GM21619 (cell line): Measurements from ENCODE around the gene ZBTB40.

Source experiments
- ATAC-seq: cut with Tn5 transposase; IDR thresholded peaks from one replicate; pipeline ENCODE4 v1.9.1; 2021; ENCODE audit not compliant: unreplicated experiment

The ZBTB40 gene

DNA sequence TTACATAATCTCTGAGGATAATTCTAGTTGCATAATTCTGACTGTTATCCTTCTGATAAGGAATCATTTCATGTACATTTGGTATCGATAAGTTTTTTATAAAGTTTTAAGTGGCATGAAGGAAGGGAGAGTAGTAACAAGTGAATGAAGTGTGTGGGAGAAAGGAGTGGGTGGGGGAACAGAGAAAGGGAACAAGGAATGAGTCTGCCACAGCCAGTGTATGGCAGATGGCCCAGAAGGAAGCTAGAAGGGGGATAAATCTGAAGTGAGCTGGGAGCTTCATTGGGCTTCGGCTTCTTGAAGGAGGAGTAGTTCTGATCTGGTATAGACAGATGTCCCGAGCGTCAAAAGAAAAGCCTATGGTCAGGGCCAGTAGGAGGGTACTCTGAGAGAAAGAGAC, 18.6 kb downstream of the ZBTB40 start:
- ATAC-seq, result no peak

DNA sequence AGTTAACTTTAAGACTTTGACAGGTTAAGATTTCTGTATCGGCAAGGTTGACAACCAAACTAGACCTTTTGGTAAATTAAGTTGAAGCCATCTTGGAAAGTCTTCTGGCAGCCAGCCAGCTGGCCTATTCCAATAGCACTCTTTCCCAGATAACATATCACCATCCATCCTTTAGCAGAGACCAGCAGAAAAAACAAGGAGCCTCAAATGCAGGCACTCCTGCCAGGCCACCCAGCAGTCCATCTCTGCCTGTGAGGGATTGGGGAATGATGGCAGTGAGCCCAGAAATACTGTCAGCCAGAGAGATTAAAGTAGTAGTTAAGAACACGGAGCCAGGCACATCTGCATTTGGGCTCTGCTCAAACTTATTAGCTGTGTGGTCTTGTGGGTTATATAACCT, 19.4 kb downstream of the ZBTB40 start:
- no peak for ATAC-seq

DNA sequence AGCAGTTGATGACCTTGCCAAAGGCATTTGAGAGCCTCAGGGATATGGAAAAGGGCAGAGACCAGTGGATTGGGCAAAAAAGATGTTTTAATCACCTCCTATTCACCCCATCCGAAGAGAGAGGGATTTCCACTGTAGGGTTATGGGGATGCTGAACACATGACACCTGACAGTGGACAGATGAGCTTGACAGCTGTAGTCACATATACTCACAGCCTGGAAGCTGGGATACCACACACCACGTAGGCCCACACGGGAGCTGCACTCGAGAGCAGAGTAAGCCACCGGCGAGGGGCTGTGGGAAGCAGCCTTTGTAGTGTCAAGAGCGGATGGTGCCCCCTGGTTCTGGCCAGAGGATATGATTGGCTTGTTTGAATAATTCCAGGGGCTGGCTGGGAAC, 20.0 kb downstream of the ZBTB40 start:
- no peak for ATAC-seq

DNA sequence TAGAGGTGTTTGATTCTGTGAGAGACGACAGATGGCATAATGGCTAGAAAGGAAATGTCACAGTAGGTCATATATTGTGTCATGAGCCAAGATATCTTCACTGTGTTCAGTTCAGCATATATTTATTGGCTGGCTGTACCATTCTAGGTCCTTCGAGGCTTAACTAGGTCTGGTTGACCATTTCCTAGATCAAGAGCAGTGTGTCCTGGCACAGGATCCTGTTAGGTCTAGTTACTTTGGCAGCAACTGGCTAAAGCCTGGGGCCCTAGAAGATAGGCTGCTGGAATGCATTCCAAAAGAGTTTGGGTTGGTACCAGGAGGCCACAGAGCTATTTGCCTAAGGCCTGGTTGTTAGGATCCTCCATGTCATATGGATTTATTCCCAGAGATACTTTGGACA, 20.9 kb downstream of the ZBTB40 start:
- no peak for ATAC-seq

DNA sequence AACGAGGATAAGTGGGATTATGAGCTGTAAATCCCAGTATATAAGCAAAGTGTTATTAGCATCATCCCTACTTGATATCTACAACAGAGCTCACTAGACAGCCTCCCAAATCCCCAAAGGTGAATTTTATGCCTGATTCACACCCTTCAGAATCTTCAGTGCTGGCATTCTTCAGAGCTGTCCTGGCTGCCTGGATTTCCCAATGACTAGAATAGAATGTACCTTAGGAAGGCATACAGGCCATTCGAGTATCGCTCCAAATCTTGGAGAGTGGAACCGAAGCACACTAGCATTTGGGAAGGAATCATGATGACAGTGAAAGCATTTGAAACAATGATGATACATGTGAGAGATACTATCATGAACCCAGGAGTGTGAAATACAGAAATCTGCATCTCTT, 22.3 kb downstream of the ZBTB40 start:
- no peak for ATAC-seq

DNA sequence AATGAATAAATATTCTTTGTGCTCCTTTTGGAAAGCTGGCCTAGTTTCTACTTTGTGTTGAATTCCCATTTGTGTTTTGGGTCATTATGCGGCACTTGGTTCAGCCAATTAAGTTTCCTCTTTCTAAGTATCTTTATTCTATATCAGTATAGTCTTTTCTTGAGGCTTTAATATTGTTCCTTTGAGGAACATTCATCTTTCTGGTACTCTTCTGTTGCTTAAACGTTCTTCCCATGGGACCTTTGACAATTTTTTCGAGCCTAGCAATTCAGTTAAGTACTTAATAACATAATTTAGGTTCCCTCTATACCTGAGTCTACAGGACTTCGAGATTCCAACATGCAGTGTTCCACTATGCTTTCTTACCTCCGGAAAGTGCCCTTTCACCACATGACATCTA, 24.9 kb downstream of the ZBTB40 start:
- ATAC-seq, result no peak

DNA sequence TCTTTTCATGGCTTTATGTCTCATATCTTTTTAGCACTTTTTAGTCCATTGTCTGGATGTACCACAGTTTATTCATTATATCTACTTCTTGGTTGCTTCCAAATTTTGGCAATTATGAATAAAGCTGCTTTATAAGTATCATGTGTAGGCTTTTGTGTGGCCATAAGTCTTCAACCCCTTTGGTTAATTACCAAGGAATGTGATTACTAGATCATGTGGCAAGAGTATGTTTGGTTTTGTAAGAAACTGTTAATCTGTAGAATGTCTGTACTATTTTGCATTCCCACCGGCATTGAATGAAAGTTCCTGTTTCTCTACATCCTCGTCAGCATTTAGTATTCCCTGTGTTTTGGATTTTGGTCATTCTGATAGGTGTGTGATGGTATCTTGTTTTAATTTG, 31.5 kb downstream of the ZBTB40 start:
- ATAC-seq, result no peak

DNA sequence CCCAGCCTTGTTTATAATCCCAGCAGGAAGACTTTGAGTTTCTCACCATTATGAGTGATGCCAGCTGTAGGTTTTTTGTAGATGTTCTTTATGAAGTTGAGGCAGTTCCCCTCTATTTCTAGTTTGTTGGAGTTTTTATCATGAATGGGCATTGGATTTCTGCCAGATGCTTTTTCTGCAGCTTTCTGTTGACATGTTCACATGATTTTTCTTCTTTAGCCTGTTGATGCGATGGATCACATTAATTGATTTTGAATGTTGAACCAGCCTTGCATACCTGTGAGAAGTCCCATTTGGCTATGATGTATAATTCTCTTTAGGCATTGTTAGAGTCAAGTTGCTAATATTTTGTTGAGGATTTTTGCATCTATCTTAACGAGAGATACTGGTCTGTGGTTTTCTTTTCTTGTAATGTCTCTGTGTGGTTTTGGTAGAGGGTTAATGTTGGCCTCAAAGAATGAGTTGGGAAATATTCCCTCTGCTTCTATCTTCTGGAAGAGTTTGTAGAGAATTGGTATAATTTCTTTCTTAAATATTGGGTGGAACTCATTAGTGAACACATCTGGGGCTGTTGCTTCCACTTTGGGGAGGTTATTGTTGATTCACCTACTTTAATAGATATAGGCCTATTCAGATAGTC, 33.2 kb downstream of the ZBTB40 start:
- no peak for ATAC-seq

DNA sequence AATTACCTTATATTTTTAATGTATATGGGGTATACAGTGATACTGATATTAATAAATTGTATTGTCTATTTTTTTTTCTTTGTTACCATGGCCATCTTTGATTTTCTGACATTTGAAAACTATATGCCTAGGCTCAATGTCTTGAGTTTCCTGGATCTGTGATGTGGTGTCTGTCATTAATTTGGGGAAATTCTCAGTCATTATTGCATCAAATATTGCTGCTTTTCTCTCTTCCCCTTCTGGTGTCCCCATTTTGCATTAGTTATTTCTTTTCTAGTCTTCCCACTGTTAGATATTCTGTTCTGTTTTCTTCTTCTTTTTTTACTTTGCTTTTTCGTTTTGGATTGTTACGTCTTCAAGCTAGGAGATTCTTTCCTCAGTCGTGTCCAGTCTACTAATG, 33.8 kb downstream of the ZBTB40 start:
- ATAC-seq, result no peak

DNA sequence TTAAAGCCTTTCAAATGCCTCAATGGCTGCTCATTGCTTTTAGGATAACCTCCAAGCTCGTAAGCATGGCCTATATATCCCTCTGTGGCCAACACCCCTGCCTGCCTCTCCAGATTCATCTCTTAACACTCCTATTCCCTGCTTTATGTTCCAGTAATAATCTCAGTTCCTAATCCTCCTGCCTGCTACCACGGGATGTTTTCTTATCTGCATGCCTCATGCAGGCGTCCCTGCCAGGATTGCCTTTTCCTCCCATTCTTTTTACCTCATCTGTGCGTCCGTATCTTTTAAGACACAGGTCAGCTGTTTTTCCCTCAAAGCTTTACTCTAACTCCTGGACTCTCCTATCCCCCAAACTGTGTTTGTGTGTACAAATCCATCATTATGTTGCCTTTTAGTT, 36.1 kb downstream of the ZBTB40 start:
- ATAC-seq, result no peak

DNA sequence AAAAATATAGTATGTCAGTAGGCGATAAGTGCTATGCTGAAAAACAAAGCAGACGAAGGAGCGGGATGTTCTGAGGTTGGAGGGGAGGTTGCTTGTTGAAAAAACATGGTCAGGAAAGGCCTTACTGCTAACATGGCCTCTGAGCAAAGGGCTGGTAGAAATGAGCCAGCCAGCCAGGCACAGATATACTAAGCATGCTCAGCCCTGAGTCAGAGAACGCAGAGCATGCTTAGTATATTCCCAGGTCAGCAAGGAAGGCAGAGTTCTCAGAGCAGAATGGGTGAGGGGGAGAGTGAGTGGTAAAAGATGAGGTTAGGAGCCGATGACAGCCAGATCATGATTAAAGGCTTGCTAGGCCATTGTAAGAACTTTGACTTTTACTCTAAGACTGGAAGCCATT, 36.7 kb downstream of the ZBTB40 start:
- no peak for ATAC-seq

DNA sequence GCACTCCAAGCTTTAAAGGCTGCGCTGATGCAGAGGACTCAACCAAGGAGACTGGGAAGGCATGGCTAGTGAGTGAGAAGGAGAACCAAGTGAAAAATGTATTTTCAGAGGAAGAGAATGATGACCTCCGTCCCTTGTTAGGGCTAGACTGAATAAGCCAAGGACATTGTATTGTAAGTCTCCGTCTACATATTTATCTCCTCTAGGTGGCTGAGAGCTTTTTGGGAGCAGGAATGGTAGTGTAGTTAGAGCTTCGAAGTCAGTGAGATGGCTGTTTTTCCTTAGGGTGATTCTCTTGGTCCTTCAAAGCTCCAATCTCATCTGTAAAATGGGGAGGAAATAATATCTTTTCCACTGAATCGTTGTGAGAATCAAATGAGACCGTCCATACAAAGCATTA, 37.6 kb downstream of the ZBTB40 start:
- ATAC-seq, result no peak

DNA sequence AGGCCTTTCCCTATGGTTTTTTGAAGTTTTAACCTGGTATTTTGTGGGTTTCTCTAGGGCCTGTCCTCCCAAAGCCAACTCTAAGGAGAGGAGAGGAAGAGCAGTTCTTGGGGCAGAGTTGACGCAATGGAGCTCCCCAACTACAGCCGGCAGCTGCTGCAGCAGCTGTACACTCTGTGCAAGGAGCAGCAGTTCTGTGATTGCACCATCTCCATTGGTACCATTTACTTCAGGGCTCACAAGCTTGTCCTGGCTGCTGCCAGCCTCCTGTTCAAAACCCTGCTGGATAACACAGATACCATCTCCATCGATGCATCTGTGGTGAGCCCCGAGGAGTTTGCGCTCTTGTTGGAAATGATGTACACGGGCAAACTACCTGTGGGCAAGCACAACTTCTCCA, 38.2 kb downstream of the ZBTB40 start:
- no peak for ATAC-seq

DNA sequence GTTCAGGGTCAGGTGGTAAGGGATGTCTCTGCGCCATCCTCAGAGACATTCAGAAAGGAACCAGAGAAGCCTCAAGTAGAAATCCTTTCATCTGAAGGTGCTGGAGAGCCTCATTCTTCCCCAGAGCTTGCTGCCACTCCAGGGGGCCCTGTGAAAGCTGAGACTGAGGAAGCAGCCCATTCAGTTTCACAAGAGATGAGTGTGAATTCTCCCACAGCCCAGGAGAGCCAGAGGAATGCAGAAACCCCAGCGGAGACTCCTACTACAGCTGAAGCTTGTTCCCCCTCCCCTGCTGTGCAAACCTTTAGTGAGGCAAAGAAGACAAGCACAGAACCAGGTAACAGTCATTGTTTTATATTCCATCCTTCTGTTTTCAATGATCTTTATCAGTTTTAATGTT, 38.7 kb downstream of the ZBTB40 start:
- no peak for ATAC-seq

DNA sequence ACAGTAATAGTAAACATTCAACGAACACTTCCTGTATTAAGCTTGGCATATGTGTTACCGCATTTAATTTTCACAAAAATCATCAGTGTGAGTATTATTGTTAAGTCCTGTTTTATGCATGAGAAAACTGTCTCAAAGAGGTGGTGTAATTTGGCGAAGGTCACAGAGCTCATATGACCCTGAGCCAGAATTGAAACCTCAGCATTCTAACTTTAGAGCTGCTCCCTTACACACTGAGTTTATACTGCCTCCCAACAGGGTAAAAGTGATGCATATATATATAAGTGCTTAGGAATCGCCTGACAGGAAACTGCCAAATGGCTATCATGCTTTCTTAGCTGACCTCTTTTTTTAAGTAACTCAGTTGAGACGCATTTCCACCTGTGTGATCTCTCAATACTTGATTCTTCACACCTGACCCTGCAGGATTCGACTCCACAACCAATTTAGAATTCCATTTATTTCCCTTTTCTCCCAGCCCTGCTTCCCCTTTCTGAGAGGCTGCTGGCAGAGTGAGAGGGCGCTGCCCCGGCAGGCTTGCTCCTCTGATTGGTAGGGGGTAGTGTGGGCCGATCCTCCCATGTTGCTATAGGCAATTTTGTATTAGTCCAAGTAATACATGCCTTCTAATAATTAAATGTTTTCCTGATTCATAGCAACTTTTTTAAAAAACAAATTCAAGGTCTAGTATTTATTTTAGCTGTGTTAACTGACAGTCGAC, 40.5 kb downstream of the ZBTB40 start:
- no peak for ATAC-seq

DNA sequence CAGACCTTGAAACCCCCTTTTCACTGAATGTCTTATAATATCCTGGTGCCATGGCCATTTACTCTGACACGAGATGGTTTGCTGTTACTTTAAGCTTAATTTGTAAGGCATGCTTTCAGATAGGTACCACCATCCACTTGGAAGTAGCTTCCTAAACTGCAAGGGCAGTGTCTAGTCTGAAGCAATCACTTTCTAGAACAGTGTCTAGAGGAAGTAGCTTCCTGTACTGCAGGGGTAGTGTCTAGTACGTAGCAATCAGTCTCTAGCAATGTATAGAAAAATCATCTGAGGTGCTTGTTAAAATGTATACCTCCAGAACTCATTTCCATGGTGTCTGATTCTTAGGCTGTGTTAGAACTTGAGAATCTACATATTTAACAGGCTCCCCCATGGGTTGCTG, 42.5 kb downstream of the ZBTB40 start:
- no peak for ATAC-seq

DNA sequence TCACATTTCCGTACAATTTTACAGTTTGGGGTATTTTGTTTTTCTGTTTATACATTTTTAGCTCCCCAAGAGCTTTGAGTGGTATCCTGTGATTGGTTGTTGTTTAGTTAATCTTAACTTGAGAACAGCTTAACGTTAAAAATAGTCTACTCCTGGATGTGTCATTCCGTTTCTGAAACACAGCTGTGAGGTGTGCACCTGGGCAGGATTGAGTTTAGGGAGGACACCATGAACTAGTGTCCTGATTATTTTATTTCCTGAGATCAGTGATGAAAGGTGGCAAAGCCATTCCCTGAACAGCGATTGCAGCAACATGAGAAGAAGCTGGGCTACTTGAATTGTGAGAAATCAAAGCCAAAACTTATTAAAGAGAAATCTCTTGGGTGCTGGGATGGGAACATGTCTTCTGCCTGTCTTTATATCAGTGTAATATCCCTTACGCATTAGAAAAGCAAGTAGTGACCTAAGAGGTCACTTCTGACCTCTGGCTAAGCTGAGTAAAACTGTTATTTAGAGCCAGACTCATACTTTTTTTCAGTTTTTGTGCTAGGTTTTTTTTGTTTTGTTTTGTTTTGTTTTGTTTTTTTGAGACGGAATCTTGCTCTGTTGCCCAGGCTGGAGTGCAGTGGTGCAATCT, 43.4 kb downstream of the ZBTB40 start:
- no peak for ATAC-seq

DNA sequence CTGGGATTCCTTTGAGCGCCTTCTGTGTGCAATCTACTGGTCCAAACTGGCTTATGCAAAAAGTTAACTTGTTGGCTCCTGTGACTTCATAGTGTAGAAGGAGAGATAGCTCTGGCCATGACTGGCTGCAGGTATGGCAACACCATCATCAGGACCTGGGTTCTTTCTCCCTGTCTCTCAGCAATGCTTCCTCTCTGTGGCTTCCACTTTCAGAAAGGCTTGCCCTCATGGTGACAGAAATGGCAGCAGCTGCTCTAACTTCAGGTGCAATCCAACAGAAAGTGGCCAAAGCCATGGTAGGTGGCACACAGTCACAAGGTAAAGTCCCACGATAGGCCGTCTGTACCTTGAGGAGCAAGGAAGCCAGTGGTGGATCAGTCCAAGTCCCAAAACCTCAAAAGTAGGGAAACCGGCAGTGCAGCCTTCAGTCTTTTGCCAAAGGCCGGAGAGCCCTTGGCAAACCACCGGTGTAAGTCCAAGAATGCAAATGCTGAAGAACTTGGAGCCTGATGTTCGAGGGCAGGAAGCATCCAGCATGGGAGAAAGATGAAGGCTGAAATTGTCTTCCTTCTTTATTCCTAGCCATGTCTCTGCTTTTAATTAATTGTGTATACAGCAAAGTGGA, 45.0 kb downstream of the ZBTB40 start:
- ATAC-seq, result no peak

DNA sequence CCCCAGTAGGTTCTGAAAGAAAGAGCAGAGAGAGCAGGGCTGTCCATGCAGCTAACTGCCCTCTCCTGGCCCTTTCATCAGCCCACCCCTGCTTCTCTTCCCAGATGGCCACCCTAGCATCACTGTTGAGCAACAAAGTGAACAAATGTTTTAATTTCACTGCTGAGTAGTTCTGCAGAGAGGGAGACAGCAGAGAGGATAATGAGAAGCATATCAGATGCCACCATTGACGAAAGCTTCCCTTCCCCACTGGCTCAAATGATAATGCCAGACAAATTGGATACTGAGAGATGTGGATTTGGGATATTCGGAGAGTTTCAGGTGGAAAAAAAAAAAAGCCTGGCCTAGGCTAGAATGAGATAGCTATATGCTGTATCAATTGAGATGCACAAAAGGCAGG, 46.8 kb downstream of the ZBTB40 start:
- ATAC-seq, result no peak

DNA sequence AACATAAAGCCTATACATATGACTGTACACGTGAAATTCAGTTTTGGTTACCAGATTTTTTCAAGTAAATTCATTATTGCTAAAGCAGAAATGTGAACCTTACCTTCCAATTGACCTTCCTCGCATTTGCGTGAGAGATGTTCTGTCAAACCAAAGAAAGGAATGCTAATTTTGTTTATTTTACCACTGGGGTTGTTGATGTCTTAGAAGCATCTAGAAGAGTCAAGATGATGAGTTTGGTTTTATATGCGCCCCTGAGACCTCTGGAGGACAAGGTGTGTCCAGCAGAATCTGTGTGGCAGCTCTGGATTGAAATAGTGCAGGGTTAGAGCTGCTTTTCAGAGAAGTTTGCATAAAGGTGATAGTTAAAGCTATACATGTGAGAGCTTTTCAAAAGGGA, 48.4 kb downstream of the ZBTB40 start:
- ATAC-seq, result no peak

DNA sequence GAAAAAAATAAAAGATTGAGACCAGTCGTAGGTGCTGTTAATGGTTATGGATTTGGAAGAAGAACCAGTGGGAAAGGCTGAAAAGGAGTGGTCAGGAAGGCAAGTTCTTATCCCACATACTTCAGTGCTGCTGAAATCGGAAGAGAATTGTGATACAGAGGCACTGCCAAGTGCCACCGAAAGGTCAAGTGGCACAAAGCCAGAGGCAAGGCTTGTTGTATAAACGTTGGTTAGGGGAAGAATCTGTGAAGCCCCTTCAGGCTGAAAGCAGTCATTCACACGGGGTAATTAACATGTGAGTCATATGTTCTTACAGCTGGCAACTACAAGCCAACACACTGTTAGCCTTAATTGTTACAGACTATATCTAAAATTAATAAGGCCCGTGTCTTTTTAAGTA, 48.8 kb downstream of the ZBTB40 start:
- no peak for ATAC-seq

DNA sequence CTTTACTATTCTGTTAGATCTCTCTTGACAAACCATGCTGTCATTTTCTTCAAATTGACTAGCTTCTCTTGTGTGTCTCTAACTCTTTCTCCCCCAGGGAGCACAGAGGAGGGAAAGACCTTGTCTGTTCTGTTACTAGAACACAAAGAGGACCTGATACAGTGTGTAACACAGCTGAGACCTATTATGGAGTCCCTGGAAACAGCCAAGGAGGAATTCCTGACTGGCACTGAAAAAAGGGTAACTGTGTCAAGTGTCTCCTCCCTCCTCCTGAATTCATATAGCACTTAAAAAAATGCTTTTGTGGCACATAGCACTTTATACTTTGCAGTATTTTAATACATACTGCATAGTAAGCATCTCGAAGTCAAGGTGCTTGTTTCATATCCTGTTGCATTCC, 50.6 kb downstream of the ZBTB40 start:
- no peak for ATAC-seq
